Parathyroid adenoma (tissue), 2 donors: ENCODE data around the gene PHC3.
A peak's percentile ranks its signal among the peaks of the same experiment; 100 is the strongest.

Source experiments
- H2AFZ ChIP-seq: fragments of 300-600 bp; sonication (generic); one replicate; pipeline ENCODE4 v1.7.0; 2017; ENCODE audit warnings: antibody characterized with exemption, mild to moderate bottlenecking
- H3K27ac ChIP-seq: fragments of 300-600 bp; sonication (generic); one replicate; pipeline ENCODE4 v1.7.0; 2017
- H3K27me3 ChIP-seq: fragments of 300-600 bp; sonication (generic); one replicate; pipeline ENCODE4 v1.7.0; 2017; ENCODE audit warnings: low read length; ENCODE audit not compliant: control insufficient read depth, insufficient read depth
- H3K36me3 ChIP-seq: fragments of 300-600 bp; sonication (generic); one replicate; pipeline ENCODE4 v1.7.0; 2017; ENCODE audit warnings: low read length; ENCODE audit not compliant: control insufficient read depth, insufficient read depth
- H3K4me1 ChIP-seq: fragments of 300-600 bp; sonication (generic); one replicate; pipeline ENCODE4 v1.7.0; 2017; ENCODE audit warnings: control low read depth
- H3K4me2 ChIP-seq: fragments of 300-600 bp; sonication (generic); one replicate; pipeline ENCODE4 v1.7.0; 2017; ENCODE audit warnings: low read length
- H3K4me3 ChIP-seq: fragments of 300-600 bp; sonication (generic); one replicate; pipeline ENCODE4 v1.7.0; 2017; ENCODE audit warnings: low read depth, low read length
- H3K79me2 ChIP-seq: fragments of 300-600 bp; sonication (generic); one replicate; pipeline ENCODE4 v1.7.0; 2017; ENCODE audit warnings: control low read depth
- H3K9ac ChIP-seq: fragments of 300-600 bp; sonication (generic); one replicate; pipeline ENCODE4 v1.7.0; 2017; ENCODE audit warnings: mild to moderate bottlenecking
- H3K9me3 ChIP-seq: fragments of 300-600 bp; sonication (generic); one replicate; pipeline ENCODE4 v1.7.0; 2017; ENCODE audit warnings: low read length; ENCODE audit not compliant: control insufficient read depth
- CTCF ChIP-seq: fragments of 300-600 bp; sonication (generic); IDR thresholded peaks from one replicate; pipeline ENCODE4 v1.7.0; 2017; ENCODE audit warnings: antibody characterized with exemption, mild to moderate bottlenecking
- donor health status: primary hyperparathyroidism.

PHC3 gene

GRCh38 chr3:170095771-170096170, 85.8 kb downstream of the PHC3 start:
- Histone ChIP-seq H3K4me3 (no peak overlapping the region), H3K27me3 (no peaks in the 10 kb centered on the region), H3K79me2 (no peaks in the 10 kb centered on the region), H3K9me3 (no peaks in the 10 kb centered on the region), H3K4me1 (peaks cover 8% of the 10 kb centered on the region), H3K27ac (no peak overlapping the region), H3K36me3 (no peaks in the 10 kb centered on the region), H3K9ac (no peak overlapping the region), H2AFZ (no peak overlapping the region), H3K4me2 (no peak overlapping the region)
- no peak for TF ChIP-seq CTCF

- peaks cover 6% of the 10 kb centered on the region for H3K4me1 ChIP-seq
- no peak overlapping the region for H3K9ac ChIP-seq
- no peak overlapping the region for H3K4me3 ChIP-seq
- no peaks in the 10 kb centered on the region for H3K36me3 ChIP-seq
- H3K79me2 ChIP-seq = no peaks in the 10 kb centered on the region
- no peak for TF ChIP-seq CTCF
- no peaks in the 10 kb centered on the region for H3K27me3 ChIP-seq
- H3K27ac ChIP-seq = peak overlapping the region; percentile 3
- H3K4me2 ChIP-seq = no peak overlapping the region
- H3K9me3 ChIP-seq = no peaks in the 10 kb centered on the region
- H2AFZ ChIP-seq = no peak overlapping the region
Observed at GRCh38 chr3:170092907-170093306, 88.6 kb downstream of the PHC3 start.

GRCh38 chr3:170090601-170090981, 90.9 kb downstream of the PHC3 start:
- Histone ChIP-seq H3K4me3 (no peak overlapping the region), H3K4me2 (no peak overlapping the region), H3K27ac (no peak overlapping the region), H3K79me2 (no peaks in the 10 kb centered on the region), H3K36me3 (no peaks in the 10 kb centered on the region), H3K27me3 (no peaks in the 10 kb centered on the region), H3K4me1 (peaks cover under 1% of the 10 kb centered on the region), H2AFZ (no peak overlapping the region), H3K9ac (no peak overlapping the region), H3K9me3 (no peaks in the 10 kb centered on the region)
- TF ChIP-seq CTCF = no peak

- Histone ChIP-seq H3K79me2 (no peaks in the 10 kb centered on the region), H3K27ac (no peak overlapping the region), H3K9ac (no peak overlapping the region), H3K27me3 (no peaks in the 10 kb centered on the region), H3K4me1 (no peaks in the 10 kb centered on the region), H2AFZ (no peak overlapping the region), H3K36me3 (no peaks in the 10 kb centered on the region), H3K9me3 (no peaks in the 10 kb centered on the region), H3K4me2 (no peak overlapping the region), H3K4me3 (no peak overlapping the region)
- no peak for TF ChIP-seq CTCF
Observed at GRCh38 chr3:170089862-170090600, 91.5 kb downstream of the PHC3 start.

- no peak for TF ChIP-seq CTCF
- Histone ChIP-seq H3K27ac (no peak overlapping the region), H3K27me3 (no peaks in the 10 kb centered on the region), H3K9ac (no peak overlapping the region), H2AFZ (no peak overlapping the region), H3K36me3 (no peaks in the 10 kb centered on the region), H3K4me1 (peaks cover 3% of the 10 kb centered on the region), H3K9me3 (no peaks in the 10 kb centered on the region), H3K79me2 (no peaks in the 10 kb centered on the region), H3K4me2 (no peak overlapping the region), H3K4me3 (no peak overlapping the region)
Observed at GRCh38 chr3:170085396-170085795, 96.1 kb downstream of the PHC3 start.
